ENCODE measurements around the gene APBA2.

APBA2 gene

DNA sequence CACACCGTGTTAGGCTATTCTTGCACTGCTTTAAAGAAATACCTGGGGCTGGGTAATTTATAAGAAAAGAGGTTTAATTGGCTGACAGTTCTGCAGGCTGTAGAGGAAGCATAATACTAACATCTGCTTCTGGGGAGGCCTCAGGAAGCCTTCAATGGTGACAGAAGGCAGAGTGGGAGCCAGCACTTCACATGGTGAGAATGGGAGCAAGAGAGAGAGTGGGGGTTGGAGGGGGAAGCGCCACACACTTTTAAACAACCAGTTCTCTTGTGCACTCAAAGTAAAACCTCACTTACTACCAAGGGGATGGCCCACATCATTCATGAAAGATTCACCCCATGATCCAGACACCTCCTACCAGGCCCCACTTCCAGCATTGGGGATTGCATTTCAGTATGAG lies 181.1 kb downstream of the APBA2 start:
- no peak for DNase-seq

GRCh38 chr15:29067949-29068348 lies 182.2 kb downstream of the APBA2 start:
- DNase-seq, result no peak

GRCh38 chr15:29070471-29071231 lies 184.9 kb downstream of the APBA2 start:
- no peak for DNase-seq

- no peak for DNase-seq
These were observed 185.6 kb downstream of the APBA2 start for GRCh38 chr15:29071232-29071881.

GRCh38 chr15:29071882-29072273 lies 186.1 kb downstream of the APBA2 start:
- no peak for DNase-seq

DNA sequence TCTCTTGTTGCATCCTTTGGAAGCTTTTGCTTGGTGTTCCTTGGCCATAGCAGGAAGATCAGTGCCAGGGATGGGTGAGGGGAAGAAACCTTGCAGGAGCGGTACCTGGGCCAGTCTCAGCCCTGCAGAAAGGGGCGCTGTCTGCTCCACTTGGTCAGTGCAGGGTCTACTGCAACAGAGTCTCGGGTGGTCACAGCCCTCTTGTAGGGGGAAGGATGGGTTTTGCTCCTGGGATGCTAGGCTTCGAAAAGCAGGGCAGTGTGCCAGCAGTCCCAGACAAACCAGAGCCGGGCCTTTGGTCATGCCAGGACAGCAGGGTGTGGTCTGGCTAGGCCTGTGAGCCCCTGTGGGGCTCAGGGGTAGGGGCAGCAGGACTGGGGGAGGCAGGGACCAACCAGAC lies 186.7 kb downstream of the APBA2 start:
- DNase-seq, result no peak

GRCh38 chr15:29074045-29074444 lies 188.3 kb downstream of the APBA2 start:
- no peak for DNase-seq

DNA sequence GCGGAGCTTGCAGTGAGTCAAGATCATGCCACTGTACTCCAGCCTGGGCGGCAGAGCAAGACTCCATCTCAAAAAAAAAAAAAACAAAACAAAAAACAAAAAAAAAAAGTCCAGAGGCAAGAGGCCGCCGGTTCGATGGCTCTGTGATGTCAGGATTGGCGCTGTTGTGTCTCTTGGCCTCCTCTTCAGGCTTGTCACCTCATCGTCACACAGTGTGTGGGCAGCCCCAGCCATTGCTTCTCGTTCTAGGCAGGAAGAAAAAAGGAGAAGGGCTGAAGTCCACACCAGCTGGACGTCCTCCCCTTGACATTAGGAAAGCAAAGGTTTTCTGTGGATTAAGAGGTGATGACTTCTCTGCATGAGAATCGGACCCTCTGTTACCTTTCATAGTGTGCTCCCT lies 192.8 kb downstream of the APBA2 start:
- no peak for DNase-seq

- DNase-seq, result no peak
These were observed 193.7 kb downstream of the APBA2 start for GRCh38 chr15:29079479-29079878.

GRCh38 chr15:29081781-29082180 lies 196.0 kb downstream of the APBA2 start:
- DNase-seq, result no peak

DNA sequence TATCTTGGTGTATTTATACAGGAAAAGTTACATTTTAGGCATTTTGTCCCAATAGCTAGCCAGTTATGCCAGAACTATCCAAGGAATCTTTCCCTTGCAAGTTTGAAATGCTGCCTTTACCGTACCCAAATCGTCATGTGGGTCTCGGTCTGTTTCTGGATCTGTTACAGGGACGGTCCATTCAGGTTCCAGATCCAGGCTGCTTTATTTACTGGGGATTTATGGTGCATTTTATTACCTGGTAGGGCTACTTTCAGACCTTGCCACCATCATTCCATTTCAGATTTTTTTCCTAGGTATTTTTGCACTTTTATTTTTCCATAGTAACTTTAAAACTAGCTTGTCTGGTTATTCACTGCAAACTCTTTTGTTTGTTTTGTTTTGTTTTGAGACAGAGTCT lies 197.4 kb downstream of the APBA2 start:
- DNase-seq, result no peak

- DNase-seq, result no peak
These were observed 198.1 kb downstream of the APBA2 start for GRCh38 chr15:29083858-29084257.

GRCh38 chr15:29086001-29086400 lies 200.2 kb downstream of the APBA2 start:
- DNase-seq, result no peak

- DNase-seq, result no peak
These were observed 201.1 kb downstream of the APBA2 start for GRCh38 chr15:29086891-29087290.

GRCh38 chr15:29087521-29088285 lies 201.9 kb downstream of the APBA2 start:
- no peak for DNase-seq

GRCh38 chr15:29088666-29089065 lies 202.9 kb downstream of the APBA2 start:
- DNase-seq, result no peak

DNA sequence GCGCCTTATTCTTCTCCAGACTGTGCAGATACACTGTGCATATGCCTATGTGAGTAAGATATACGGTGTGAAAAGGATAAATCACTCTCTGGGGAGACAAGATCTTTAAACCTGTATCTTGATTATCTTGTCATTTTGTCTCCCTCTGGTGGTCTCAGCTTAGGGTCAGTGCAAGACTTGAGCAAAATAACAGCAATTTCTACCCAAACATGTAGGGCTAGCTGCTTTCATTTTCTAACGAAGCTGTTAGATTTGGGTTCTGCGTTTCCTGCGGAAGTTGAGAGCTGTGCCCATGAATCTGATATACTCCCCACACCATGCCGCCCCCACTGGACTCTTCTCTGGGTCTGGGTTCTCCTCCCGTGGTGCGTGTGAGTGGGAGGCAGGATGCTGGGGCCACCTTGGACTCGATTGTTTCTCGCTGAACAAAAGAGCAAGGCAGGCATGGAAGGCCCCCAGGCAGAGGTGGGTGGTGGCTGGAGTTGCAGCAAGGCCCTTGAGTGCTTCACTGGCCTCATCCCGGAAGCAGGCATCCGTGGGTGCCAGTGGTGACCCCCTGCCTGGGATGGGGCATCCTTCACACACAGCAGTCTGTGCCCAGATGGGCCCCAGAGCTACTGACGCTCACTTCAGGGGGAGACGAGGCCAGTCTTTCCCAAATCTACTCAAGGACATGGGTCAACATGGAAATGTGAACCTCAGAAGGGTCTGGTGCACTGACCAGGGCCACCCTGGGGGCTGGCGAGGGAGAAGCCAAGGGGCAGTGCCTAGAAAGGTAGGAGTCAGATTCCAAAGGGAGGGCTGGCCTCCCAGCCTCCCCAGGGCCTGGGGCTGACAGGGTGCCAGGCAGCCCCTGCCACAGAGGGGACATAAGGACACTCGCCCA lies 204.2 kb downstream of the APBA2 start:
- no peak for DNase-seq

DNA sequence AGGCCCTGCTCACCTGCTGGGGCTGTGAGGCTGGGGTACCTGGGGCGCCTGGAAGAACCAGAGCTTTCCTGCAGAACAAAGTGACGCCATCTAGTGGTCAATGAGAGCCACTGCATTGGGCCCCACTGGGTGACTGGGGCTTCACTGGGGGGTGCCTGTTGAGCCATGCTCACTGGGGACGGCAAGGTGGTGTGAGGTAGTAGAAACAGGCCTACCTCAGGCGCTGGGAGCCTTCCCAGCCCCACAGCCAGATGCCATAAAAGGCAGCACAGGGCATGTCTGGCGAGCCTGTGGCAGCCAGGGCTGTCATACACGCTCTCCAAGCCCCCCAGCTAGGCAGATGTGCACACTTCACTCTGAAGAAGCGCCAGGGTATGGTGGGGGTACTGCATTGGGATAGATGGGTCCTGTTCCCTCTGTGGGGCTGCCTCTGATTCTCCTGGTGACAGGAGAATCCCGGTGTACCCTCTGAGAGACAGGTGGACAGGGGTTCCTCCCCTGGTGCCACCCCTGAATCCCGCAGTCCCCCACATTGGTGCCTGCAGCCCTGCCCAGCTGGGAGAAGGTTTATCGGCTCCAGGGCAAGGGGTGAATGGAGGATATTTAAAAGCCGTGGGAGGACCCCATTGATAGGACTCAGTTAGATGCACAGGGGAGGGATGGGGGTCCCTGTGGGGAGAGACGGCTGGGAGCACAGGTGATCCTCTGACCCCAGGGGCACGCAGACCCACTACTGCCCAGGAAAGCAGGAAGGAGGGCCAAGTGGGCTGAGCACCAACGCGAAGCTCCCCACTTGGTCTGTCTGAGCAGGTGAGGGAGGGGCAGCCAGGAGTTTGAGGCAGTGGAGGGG lies 205.1 kb downstream of the APBA2 start:
- no peak for DNase-seq

- no peak for DNase-seq
These were observed 205.9 kb downstream of the APBA2 start for GRCh38 chr15:29091666-29092065.

- no peak for DNase-seq
These were observed 206.7 kb downstream of the APBA2 start for GRCh38 chr15:29092376-29093064.

- DNase-seq, result no peak
These were observed 207.3 kb downstream of the APBA2 start for GRCh38 chr15:29093065-29093435.
